Measurements from ENCODE around the gene BPIFB6. TPM values are rescaled to one million over a fixed set of nuclear protein-coding genes. Genes with fewer than 3 reads are reported as not detected.

Gene BPIFB6
- polyA plus RNA-seq, 1 of the 3 experiments (the other 2 are of a cell fraction): not detected

DNA sequence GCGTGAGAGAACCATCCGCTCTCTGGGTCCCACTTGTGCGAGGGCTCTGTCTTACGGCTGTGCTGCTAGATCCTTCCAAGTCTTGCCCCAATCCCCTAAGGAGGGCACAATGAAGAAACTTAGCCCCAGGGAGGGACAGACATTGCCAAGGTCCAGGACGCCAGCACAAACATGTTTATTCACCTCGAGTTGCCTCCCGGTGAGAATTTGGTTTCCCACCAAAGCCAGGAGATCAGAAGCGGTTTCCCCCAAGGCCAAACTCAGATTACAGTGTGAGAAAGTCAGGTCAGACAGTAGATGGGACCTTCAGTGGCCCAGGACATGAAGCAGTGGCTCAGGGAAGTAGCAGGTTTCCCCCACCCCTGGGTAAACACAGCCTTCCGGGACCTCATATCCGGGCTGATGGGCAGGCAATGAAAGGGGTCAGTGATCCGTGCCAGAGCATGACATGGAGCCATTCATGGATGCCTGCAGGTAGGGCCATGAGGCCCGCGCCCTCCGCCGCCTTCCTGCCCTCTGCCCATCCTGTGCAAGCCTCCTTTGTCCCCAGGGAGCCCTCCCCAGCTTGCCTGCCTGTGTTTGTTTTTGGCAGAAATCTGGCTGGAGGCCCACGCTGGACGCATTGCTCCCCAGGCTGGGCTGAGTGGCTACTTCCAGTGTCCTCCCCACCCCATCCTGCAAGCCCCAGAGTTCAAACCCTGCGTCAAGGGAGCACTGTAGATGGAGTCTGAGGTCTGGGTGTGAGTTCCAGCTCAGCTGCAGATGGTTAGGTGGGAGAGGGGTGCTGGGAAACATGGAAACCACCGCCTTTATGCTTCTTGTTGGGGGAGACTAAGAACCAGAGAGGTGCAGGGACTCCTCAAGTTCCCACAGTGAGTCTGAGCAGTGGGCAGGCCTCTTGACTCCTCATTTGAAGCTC lies 22.0 kb upstream of the BPIFB6 start:
- TF ChIP-seq FOSL2 (IDR thresholded peaks at IDR 0.05; ENCODE audit: borderline replicate concordance, low read depth): no peak
- Histone ChIP-seq H3K9me3 (no peaks in the 10 kb centered on the region), H3F3A (replicated peaks; ENCODE audit: insufficient read depth) (no peaks in the 10 kb centered on the region), H3K36me3 (replicated peaks in 1 of 2; ENCODE audit: control insufficient read depth in 1 of 2, insufficient read depth in 2 of 2, low read length in 1 of 2) (no peaks in the 10 kb centered on the region), H3K9me2 (no peaks in the 10 kb centered on the region), H2AFZ (ENCODE audit: low read depth) (no peak overlapping the region), H3K27ac (ENCODE audit: low read depth in 2 of 2, low read length in 1 of 2) (no peak overlapping the region), H3K27me3 (ENCODE audit: insufficient read depth) (peaks cover 40% of the 10 kb centered on the region), H3K4me1 (ENCODE audit: control insufficient read depth in 1 of 2, insufficient read depth in 2 of 2, low read depth in 1 of 2, low read length in 1 of 2) (no peaks in the 10 kb centered on the region), H3K9ac (no peak overlapping the region), H3K4me3 (ENCODE audit: low read depth in 2 of 2, low read length in 1 of 2) (no peak overlapping the region), H3K4me2 (no peak overlapping the region), H3K79me2 (ENCODE audit: insufficient read depth) (no peaks in the 10 kb centered on the region), H4K20me1 (ENCODE audit: insufficient read depth) (no peaks in the 10 kb centered on the region)
- POLR2A ChIA-PET: no interaction called here
- WGBS (ENCODE audit: low lambda C conversion rate): 8% methylated on average over 5 of the region's 19 CpGs
- CTCF ChIA-PET: interaction anchor here (1.3 kb wide), 1 partner anchor 107 kb away, joined by 3 read pairs; no protein-coding TSS in a partner anchor
- DNase-seq: no peak

DNA sequence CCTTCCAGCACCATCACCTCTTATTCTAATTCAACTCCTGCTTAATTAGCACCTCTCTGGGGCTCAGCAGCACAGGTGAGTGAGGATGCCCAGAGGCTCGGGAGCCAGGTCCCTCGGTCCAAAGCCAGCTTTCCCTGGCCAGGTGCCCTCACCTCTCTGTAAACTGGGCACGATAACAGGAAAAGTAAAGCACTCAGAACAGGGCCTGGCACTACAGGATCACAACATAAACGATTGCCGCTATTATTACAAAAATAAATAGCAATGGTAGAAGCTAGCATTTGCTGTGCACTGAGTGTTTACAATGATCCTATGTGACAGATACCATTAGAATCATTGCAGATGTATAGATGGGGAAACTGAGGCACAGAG lies 21.3 kb upstream of the BPIFB6 start:
- POLR2A ChIA-PET: no interaction called here

More for the DNA sequence above, 21.3 kb upstream of the BPIFB6 start:
- H4K20me1 ChIP-seq (ENCODE audit: insufficient read depth): no peaks in the 10 kb centered on the region
- CTCF ChIA-PET: no interaction called here
- H3K27me3 ChIP-seq (ENCODE audit: insufficient read depth): peaks cover 46% of the 10 kb centered on the region
- no peak overlapping the region for H3K4me2 ChIP-seq
- H3K9me3 ChIP-seq: no peaks in the 10 kb centered on the region
- H3K9ac ChIP-seq: no peak overlapping the region
- H2AFZ ChIP-seq (ENCODE audit: low read depth): no peak overlapping the region
- H3F3A ChIP-seq (replicated peaks; ENCODE audit: insufficient read depth): no peaks in the 10 kb centered on the region
- H3K36me3 ChIP-seq (replicated peaks in 1 of 2; ENCODE audit: control insufficient read depth in 1 of 2, insufficient read depth in 2 of 2, low read length in 1 of 2): no peaks in the 10 kb centered on the region
- no peaks in the 10 kb centered on the region for H3K9me2 ChIP-seq
- WGBS (ENCODE audit: low lambda C conversion rate): 22% methylated on average over 5 of the region's 5 CpGs
- no peaks in the 10 kb centered on the region for H3K4me1 ChIP-seq (ENCODE audit: control insufficient read depth in 1 of 2, insufficient read depth in 2 of 2, low read depth in 1 of 2, low read length in 1 of 2)
- TF ChIP-seq, protein P1, sequence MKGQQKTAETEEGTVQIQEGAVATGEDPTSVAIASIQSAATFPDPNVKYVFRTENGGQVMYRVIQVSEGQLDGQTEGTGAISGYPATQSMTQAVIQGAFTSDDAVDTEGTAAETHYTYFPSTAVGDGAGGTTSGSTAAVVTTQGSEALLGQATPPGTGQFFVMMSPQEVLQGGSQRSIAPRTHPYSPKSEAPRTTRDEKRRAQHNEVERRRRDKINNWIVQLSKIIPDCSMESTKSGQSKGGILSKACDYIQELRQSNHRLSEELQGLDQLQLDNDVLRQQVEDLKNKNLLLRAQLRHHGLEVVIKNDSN (IDR thresholded peaks at IDR 0.05; ENCODE audit: borderline replicate concordance, low read depth): no peak
- TF ChIP-seq, protein P2, sequence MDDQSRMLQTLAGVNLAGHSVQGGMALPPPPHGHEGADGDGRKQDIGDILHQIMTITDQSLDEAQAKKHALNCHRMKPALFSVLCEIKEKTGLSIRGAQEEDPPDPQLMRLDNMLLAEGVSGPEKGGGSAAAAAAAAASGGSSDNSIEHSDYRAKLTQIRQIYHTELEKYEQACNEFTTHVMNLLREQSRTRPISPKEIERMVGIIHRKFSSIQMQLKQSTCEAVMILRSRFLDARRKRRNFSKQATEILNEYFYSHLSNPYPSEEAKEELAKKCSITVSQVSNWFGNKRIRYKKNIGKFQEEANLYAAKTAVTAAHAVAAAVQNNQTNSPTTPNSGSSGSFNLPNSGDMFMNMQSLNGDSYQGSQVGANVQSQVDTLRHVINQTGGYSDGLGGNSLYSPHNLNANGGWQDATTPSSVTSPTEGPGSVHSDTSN (IDR thresholded peaks at IDR 0.05): no peak
- no peak for TF ChIP-seq MEF2A (IDR thresholded peaks at IDR 0.05; ENCODE audit: borderline replicate concordance, low read depth)
- no peak for TF ChIP-seq RAD21 (IDR thresholded peaks at IDR 0.05; ENCODE audit: low read length)
- no peak for TF ChIP-seq RFX5 (IDR thresholded peaks at IDR 0.05; ENCODE audit: low read length)
- TF ChIP-seq, protein P3, sequence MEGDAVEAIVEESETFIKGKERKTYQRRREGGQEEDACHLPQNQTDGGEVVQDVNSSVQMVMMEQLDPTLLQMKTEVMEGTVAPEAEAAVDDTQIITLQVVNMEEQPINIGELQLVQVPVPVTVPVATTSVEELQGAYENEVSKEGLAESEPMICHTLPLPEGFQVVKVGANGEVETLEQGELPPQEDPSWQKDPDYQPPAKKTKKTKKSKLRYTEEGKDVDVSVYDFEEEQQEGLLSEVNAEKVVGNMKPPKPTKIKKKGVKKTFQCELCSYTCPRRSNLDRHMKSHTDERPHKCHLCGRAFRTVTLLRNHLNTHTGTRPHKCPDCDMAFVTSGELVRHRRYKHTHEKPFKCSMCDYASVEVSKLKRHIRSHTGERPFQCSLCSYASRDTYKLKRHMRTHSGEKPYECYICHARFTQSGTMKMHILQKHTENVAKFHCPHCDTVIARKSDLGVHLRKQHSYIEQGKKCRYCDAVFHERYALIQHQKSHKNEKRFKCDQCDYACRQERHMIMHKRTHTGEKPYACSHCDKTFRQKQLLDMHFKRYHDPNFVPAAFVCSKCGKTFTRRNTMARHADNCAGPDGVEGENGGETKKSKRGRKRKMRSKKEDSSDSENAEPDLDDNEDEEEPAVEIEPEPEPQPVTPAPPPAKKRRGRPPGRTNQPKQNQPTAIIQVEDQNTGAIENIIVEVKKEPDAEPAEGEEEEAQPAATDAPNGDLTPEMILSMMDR (IDR thresholded peaks at IDR 0.05): no peak
- no peak for TF ChIP-seq YY1 (IDR thresholded peaks at IDR 0.05; ENCODE audit: low read depth)
- TF ChIP-seq, protein P4, sequence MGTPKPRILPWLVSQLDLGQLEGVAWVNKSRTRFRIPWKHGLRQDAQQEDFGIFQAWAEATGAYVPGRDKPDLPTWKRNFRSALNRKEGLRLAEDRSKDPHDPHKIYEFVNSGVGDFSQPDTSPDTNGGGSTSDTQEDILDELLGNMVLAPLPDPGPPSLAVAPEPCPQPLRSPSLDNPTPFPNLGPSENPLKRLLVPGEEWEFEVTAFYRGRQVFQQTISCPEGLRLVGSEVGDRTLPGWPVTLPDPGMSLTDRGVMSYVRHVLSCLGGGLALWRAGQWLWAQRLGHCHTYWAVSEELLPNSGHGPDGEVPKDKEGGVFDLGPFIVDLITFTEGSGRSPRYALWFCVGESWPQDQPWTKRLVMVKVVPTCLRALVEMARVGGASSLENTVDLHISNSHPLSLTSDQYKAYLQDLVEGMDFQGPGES (IDR thresholded peaks at IDR 0.05; ENCODE audit: low read depth, low read length): no peak
- no peak overlapping the region for H3K27ac ChIP-seq (ENCODE audit: low read depth in 2 of 2, low read length in 1 of 2)
- no peak overlapping the region for H3K4me3 ChIP-seq (ENCODE audit: low read depth in 2 of 2, low read length in 1 of 2)
- H3K79me2 ChIP-seq (ENCODE audit: insufficient read depth): no peaks in the 10 kb centered on the region
- DNase-seq: no peak

Measured in SK-N-SH (cell line).